H1 (cell line): ENCODE results near the gene CNGA4. TPM values are rescaled to one million over a fixed set of nuclear protein-coding genes. Genes with fewer than 3 reads are reported as not detected.

Experiments used
- CTCF ChIA-PET: fragments of 300-600 bp; sonication (Branson Sonifier 250); formaldehyde crosslinking; loops from one replicate; lab custom pipeline; 2021; ENCODE audit not compliant: partially characterized antibody; lab: Charles Lee
- POLR2A ChIA-PET: fragments of 300-600 bp; sonication (Branson Sonifier 250); formaldehyde crosslinking; loops from one replicate; lab custom pipeline; 2021; ENCODE audit warnings: inconsistent platforms; ENCODE audit not compliant: partially characterized antibody; lab: Charles Lee
- DNase-seq, 2 experiments: peaks; one replicate each; pipeline versions ENCODE4 v3.0.0 to v3.0.0-alpha.2; 2010 to 2022; ENCODE audit warnings: low spot score in 2 of 2, low read depth in 1 of 2, mixed read lengths in 1 of 2
- FAIRE-seq: peaks from 2 replicates; lab custom pipeline; 2011; peaks lifted over from hg19 to GRCh38; lab: Jason Lieb, UNC
- H2AFZ ChIP-seq: 2 replicates; pipeline ENCODE4 v1.8.1; 2012; ENCODE audit warnings: low read length, inconsistent platforms
- H2AK5ac ChIP-seq: 2 replicates; pipeline ENCODE4 v1.6.1; 2013; ENCODE audit warnings: low read depth, low read length
- H2BK120ac ChIP-seq: replicated peaks from 2 replicates; pipeline ENCODE3; 2013; ENCODE audit warnings: low read depth, low read length, inconsistent platforms
- H2BK12ac ChIP-seq: 2 replicates; pipeline ENCODE4 v1.6.1; 2013; ENCODE audit warnings: low read depth, low read length
- H2BK15ac ChIP-seq: 2 replicates; pipeline ENCODE4 v1.6.1; 2013; ENCODE audit warnings: low read length
- H2BK20ac ChIP-seq: 2 replicates; pipeline ENCODE4 v1.6.1; 2013; ENCODE audit warnings: low read length
- H2BK5ac ChIP-seq: 2 replicates; pipeline ENCODE4 v1.6.1; 2013; ENCODE audit warnings: low read depth, low read length
- H3K14ac ChIP-seq: 2 replicates; pipeline ENCODE4 v1.6.1; 2013; ENCODE audit warnings: inconsistent platforms; ENCODE audit not compliant: insufficient read length
- H3K18ac ChIP-seq: 2 replicates; pipeline ENCODE4 v1.6.1; 2013; ENCODE audit warnings: low read length; ENCODE audit errors: extremely low read depth
- H3K23ac ChIP-seq: 2 replicates; pipeline ENCODE4 v1.6.1; 2013; ENCODE audit warnings: inconsistent platforms; ENCODE audit not compliant: insufficient read length
- H3K23me2 ChIP-seq: 2 replicates; pipeline ENCODE4 v1.6.1; 2013; ENCODE audit warnings: low read depth, low read length
- H3K27ac ChIP-seq: 2 replicates; pipeline ENCODE4 v1.6.1; 2011; ENCODE audit warnings: low read depth, low read length, inconsistent platforms
- H3K27me3 ChIP-seq, 4 experiments: replicated peaks in 1 of 4; 1 replicate in 1 of 4; 2 replicates in 3 of 4; pipeline versions ENCODE4 v1.6.1 to v1.8.1; 2011 to 2013; ENCODE audit warnings: low read length in 3 of 4, mild to moderate bottlenecking in 3 of 4, inconsistent platforms in 2 of 4, mixed read lengths in 2 of 4, moderate library complexity in 1 of 4; ENCODE audit not compliant: control insufficient read depth in 3 of 4, insufficient read depth in 3 of 4; ENCODE audit errors: extremely low read depth in 1 of 4
- H3K36me3 ChIP-seq, 4 experiments: 2 replicates each; pipeline versions ENCODE4 v1.6.1 to v1.8.1; 2011 to 2013; ENCODE audit warnings: mild to moderate bottlenecking in 4 of 4, low read length in 3 of 4, moderate library complexity in 2 of 4, control low read depth in 1 of 4, inconsistent platforms in 1 of 4; ENCODE audit not compliant: insufficient read depth in 4 of 4, control insufficient read depth in 2 of 4
- H3K4ac ChIP-seq: replicated peaks from 2 replicates; pipeline ENCODE3; 2013; ENCODE audit warnings: low read length, low read depth, mixed read lengths, inconsistent platforms; ENCODE audit not compliant: insufficient read length
- H3K4me1 ChIP-seq, 4 experiments: replicated peaks in 1 of 4; 1 replicate in 1 of 4; 2 replicates in 3 of 4; pipeline versions ENCODE4 v1.6.1 to v1.8.1; 2011 to 2013; ENCODE audit warnings: low read length in 3 of 4, inconsistent platforms in 2 of 4, mixed read lengths in 1 of 4; ENCODE audit not compliant: insufficient read depth in 4 of 4, control insufficient read depth in 3 of 4
- H3K4me2 ChIP-seq, 2 experiments: 2 replicates each; pipeline versions ENCODE4 v1.6.1 to v1.8.1; 2011 to 2013; ENCODE audit warnings: low read depth in 2 of 2, low read length in 2 of 2, control low read depth in 1 of 2, inconsistent platforms in 1 of 2, mild to moderate bottlenecking in 1 of 2; ENCODE audit not compliant: insufficient read depth in 1 of 2
- H3K4me3 ChIP-seq, 4 experiments: fragments of 200-600, 300-600 bp in 1 of 4; sonication (generic), shearing (Covaris generic), sonication (Bioruptor Twin) in 1 of 4; 2 replicates each; pipeline versions ENCODE4 v1.5.1 to v1.8.1; 2011 to 2016; ENCODE audit warnings: low read length in 4 of 4, low read depth in 3 of 4, control low read depth in 2 of 4, inconsistent platforms in 2 of 4, mild to moderate bottlenecking in 2 of 4, mixed read lengths in 1 of 4, moderate library complexity in 1 of 4; ENCODE audit not compliant: insufficient read depth in 2 of 4; ENCODE audit errors: extremely low read depth in 1 of 4
- H3K56ac ChIP-seq: replicated peaks from 2 replicates; pipeline ENCODE3; 2013; ENCODE audit warnings: low read depth, mild to moderate bottlenecking, mixed read lengths, low read length, inconsistent platforms; ENCODE audit not compliant: insufficient read length
- H3K79me1 ChIP-seq: 2 replicates; pipeline ENCODE4 v1.6.1; 2013; ENCODE audit warnings: low read depth, low read length, control low read depth
- H3K79me2 ChIP-seq, 2 experiments: 2 replicates each; pipeline versions ENCODE4 v1.6.1 to v1.8.1; 2012 to 2013; ENCODE audit warnings: low read length in 2 of 2, mild to moderate bottlenecking in 2 of 2, inconsistent platforms in 1 of 2; ENCODE audit not compliant: insufficient read depth in 2 of 2, control insufficient read depth in 1 of 2
- H3K9ac ChIP-seq, 4 experiments: replicated peaks in 1 of 4; 1 replicate in 1 of 4; 2 replicates in 3 of 4; pipeline versions ENCODE4 v1.6.1 to v1.8.1; 2011 to 2013; ENCODE audit warnings: low read depth in 3 of 4, low read length in 3 of 4, control low read depth in 2 of 4, mild to moderate bottlenecking in 2 of 4, moderate library complexity in 2 of 4, inconsistent platforms in 1 of 4; ENCODE audit errors: extremely low read depth in 1 of 4
- H3K9me3 ChIP-seq, 2 experiments: 2 replicates each; pipeline versions ENCODE4 v1.6.1 to v1.8.1; 2012 to 2013; ENCODE audit warnings: mild to moderate bottlenecking in 2 of 2, moderate library complexity in 2 of 2, control low read depth in 1 of 2, inconsistent platforms in 1 of 2, low read depth in 1 of 2, low read length in 1 of 2, mixed read lengths in 1 of 2; ENCODE audit not compliant: insufficient read depth in 2 of 2
- H4K20me1 ChIP-seq, 2 experiments: replicated peaks in 1 of 2; 2 replicates each; pipeline versions ENCODE3 to v1.8.1; 2011 to 2013; ENCODE audit warnings: inconsistent platforms in 2 of 2, low read length in 2 of 2, mild to moderate bottlenecking in 1 of 2; ENCODE audit not compliant: insufficient read depth in 2 of 2, control insufficient read depth in 1 of 2
- H4K5ac ChIP-seq: 2 replicates; pipeline ENCODE4 v1.6.1; 2013; ENCODE audit warnings: low read length, low read depth, mixed read lengths, inconsistent platforms; ENCODE audit not compliant: insufficient read length
- H4K8ac ChIP-seq: 2 replicates; pipeline ENCODE4 v1.8.0; 2013; ENCODE audit warnings: mild to moderate bottlenecking, moderate library complexity, low read length, inconsistent platforms; ENCODE audit not compliant: insufficient read depth; ENCODE audit errors: extremely low read depth
- H4K91ac ChIP-seq: replicated peaks from 2 replicates; pipeline ENCODE3; 2013; ENCODE audit warnings: low read length, mixed read lengths, inconsistent platforms; ENCODE audit not compliant: insufficient read length
- CBX8 ChIP-seq: fragments of 300-800, 300-1000 bp; sonication (generic); IDR thresholded peaks from 2 replicates; pipeline ENCODE4 v1.7.1; 2016; ENCODE audit warnings: low read depth, low read length, borderline replicate concordance
- CHD2 ChIP-seq: IDR thresholded peaks from 2 replicates; pipeline ENCODE4 v1.6.1; 2012; ENCODE audit warnings: low read length, improper control_type of control experiment
- FOSL1 ChIP-seq: IDR thresholded peaks from 2 replicates; pipeline ENCODE4 v1.6.1; 2011; ENCODE audit warnings: mild to moderate bottlenecking, low read depth, low read length, moderate library complexity; ENCODE audit not compliant: insufficient read depth
- WGBS, 2 experiments: shearing (Covaris generic) in 1 of 2; methylation state at CpG; one replicate each; pipeline versions ENCODE4 v1.1.6 to v1.1.7; 2013 to 2015; ENCODE audit warnings: low lambda C conversion rate in 2 of 2, mixed read lengths in 2 of 2, inconsistent platforms in 1 of 2, low coverage in 1 of 2, missing lambda C conversion rate in 1 of 2; ENCODE audit not compliant: insufficient replicate concordance in 2 of 2, insufficient coverage in 1 of 2, insufficient read length in 1 of 2; ENCODE audit errors: extremely low coverage in 1 of 2, missing lambda C conversion rate in 1 of 2; 5-methylcytosine and 5-hydroxymethylcytosine counted together
- polyA plus RNA-seq, 7 experiments: library from polyadenylated mRNA; depleted of rRNA in 3 of 7; stranded (reverse) in 5 of 7; unstranded in 2 of 7; fragments of >200 nt in 5 of 7; fragments of 200-250 nt in 2 of 7; gene quantifications; 1 replicate in 5 of 7; 2 replicates in 1 of 7; 4 replicates in 1 of 7; pipeline versions ENCODE4 v1.2.1 to v1.2.3, GENCODE V29; 2011 to 2013; ENCODE audit warnings: missing spikeins in 2 of 7, mixed read lengths in 2 of 7
- total RNA-seq: library from RNA; stranded (reverse); fragmentation: NEBNext Ultra II Directional; extraction: Animal tissue kit (Norgen Biotek cat#: 25700); gene quantifications from 2 replicates; pipeline ENCODE4 v1.2.1, GENCODE V29; 2021

CNGA4 gene
- total and polyA plus RNA-seq, 2 of the 8 experiments (the other 6 are each of a cell fraction or from before 2014, with no cell fraction given), result 0.29 TPM; not detected in 1

DNA sequence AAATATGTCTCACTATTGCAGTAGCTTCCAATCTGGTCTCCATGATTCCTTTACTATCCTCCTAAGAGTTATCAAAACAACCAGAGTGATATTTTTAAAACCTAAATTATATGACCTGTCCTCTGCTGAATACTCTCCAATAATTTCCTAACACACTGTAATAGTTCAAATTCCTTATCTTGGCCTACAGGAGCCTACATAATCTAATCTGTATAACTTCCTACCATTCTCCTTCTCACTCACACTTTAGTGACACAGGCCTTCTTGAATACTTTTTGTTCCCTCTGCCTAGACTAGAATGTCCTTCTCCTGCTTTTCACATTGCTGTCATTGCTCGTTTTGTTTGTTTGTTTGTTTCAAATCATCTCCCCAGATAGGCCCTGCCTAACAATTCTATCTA lies 13.9 kb upstream of the CNGA4 start:
- Histone ChIP-seq H3K4me3 (no peak overlapping the region), H3K27ac (no peak overlapping the region), H3K23me2 (no peaks in the 10 kb centered on the region), H3K23ac (no peak overlapping the region), H2BK5ac (no peak overlapping the region), H2BK15ac (no peak overlapping the region), H2BK20ac (no peak overlapping the region), H3K56ac (no peak overlapping the region), H3K27me3 (no peaks in the 10 kb centered on the region), H3K4ac (no peak overlapping the region), H3K14ac (no peak overlapping the region)
- POLR2A ChIA-PET, result no interaction called here
- DNase-seq (no peak), FAIRE-seq (no peak)
- TF ChIP-seq CHD2 (no peak), CBX8 (no peak), FOSL1 (no peak)
- TF ChIP-seq, all 59 proteins: peak for 0
- CTCF ChIA-PET, result interaction anchor here (0.6 to 2.8 kb wide), 9 partner anchors 9 to 91 kb away, joined by 3 to 9 read pairs (median 4); partner anchors contain the start of gene CCKBR
- H4K91ac ChIP-seq, result no peak overlapping the region
- no peak overlapping the region for H2BK120ac ChIP-seq
- no peak overlapping the region for H4K5ac ChIP-seq
- WGBS, 2 experiments, result 80% methylated on average over 1 of the region's 1 CpG; no CpG with 5 or more reads in 1 of the 2 experiments
- H2BK12ac ChIP-seq, result no peak overlapping the region
- no peak overlapping the region for H4K8ac ChIP-seq
- H2AK5ac ChIP-seq, result no peak overlapping the region
- H3K4me1 ChIP-seq, result no peaks in the 10 kb centered on the region
- H2AFZ ChIP-seq, result no peak overlapping the region
- no peak overlapping the region for H3K9ac ChIP-seq
- H4K20me1 ChIP-seq, result peaks cover 0 to 6% of the 10 kb centered on the region in 2 experiments
- no peaks in the 10 kb centered on the region for H3K9me3 ChIP-seq
- H3K79me1 ChIP-seq, result peaks cover 3% of the 10 kb centered on the region; the same call in 1 of the 2 replicates
- peaks cover 0 to 37% of the 10 kb centered on the region in 2 experiments; a peak in 2 of 4 replicates for H3K79me2 ChIP-seq
- H3K18ac ChIP-seq, result no peak overlapping the region
- no peak overlapping the region for H3K4me2 ChIP-seq
- H3K36me3 ChIP-seq, result peaks cover 2 to 16% (median 9%) of the 10 kb centered on the region in 4 experiments; a peak in 6 of 8 replicates
